ENCODE results near the gene CD70. TPM values are rescaled to one million over a fixed set of nuclear protein-coding genes. Genes with fewer than 3 reads are reported as not detected.

Gene CD70
- total RNA-seq, 4 donors from 2014 or later, result 2.2 TPM; not detected in 3

GRCh38 chr19:6579450-6580178, 11.3 kb downstream of the CD70 start:
- no peak for ATAC-seq
- no peak overlapping the region for H3K4me3 ChIP-seq
- no peak overlapping the region for H3K27ac ChIP-seq
- H3K4me1 ChIP-seq, result no peaks in the 10 kb centered on the region
- TF ChIP-seq EP300 (IDR thresholded peaks at IDR 0.05) (no peak), POLR2A (IDR thresholded peaks at IDR 0.05) (no peak), POLR2AphosphoS5 (IDR thresholded peaks at IDR 0.05) (no peak), CTCF (IDR thresholded peaks at IDR 0.05) (no peak)
- peaks cover 19% of the 10 kb centered on the region for H3K27me3 ChIP-seq
- WGBS, 2 donors (ENCODE audit: low coverage in 1 of 2), result 76 to 86% methylated on average over 2 to 5 of the region's 7 CpGs
- H3K9me3 ChIP-seq, result no peaks in the 10 kb centered on the region
- H3K36me3 ChIP-seq, result no peaks in the 10 kb centered on the region

GRCh38 chr19:6577476-6578125, 13.3 kb downstream of the CD70 start:
- H3K9me3 ChIP-seq, result no peaks in the 10 kb centered on the region
- WGBS, 2 donors (ENCODE audit: low coverage in 1 of 2), result 67 to 84% methylated on average over 4 to 5 of the region's 5 CpGs
- no peaks in the 10 kb centered on the region for H3K36me3 ChIP-seq
- no peak overlapping the region for H3K27ac ChIP-seq
- H3K27me3 ChIP-seq, result peaks cover 12% of the 10 kb centered on the region
- TF ChIP-seq CTCF (IDR thresholded peaks at IDR 0.05) (no peak), EP300 (IDR thresholded peaks at IDR 0.05) (no peak), POLR2A (IDR thresholded peaks at IDR 0.05) (no peak), POLR2AphosphoS5 (IDR thresholded peaks at IDR 0.05) (no peak)
- peak; percentile 50 for ATAC-seq
- no peak overlapping the region for H3K4me3 ChIP-seq
- no peaks in the 10 kb centered on the region for H3K4me1 ChIP-seq

- no peak overlapping the region for H3K4me3 ChIP-seq
- no peak for TF ChIP-seq EP300 (IDR thresholded peaks at IDR 0.05)
- no peak for TF ChIP-seq POLR2A (IDR thresholded peaks at IDR 0.05)
- no peak for TF ChIP-seq CTCF (IDR thresholded peaks at IDR 0.05)
- TF ChIP-seq POLR2AphosphoS5 (IDR thresholded peaks at IDR 0.05), result no peak
- H3K27me3 ChIP-seq, result peaks cover 17% of the 10 kb centered on the region
- H3K4me1 ChIP-seq, result no peaks in the 10 kb centered on the region
- H3K36me3 ChIP-seq, result no peaks in the 10 kb centered on the region
- no peak for ATAC-seq
- H3K27ac ChIP-seq, result no peak overlapping the region
- H3K9me3 ChIP-seq, result peaks cover 0 to 5% (median 0%) of the 10 kb centered on the region in 3 donors
- 62 to 63% methylated on average over 1 to 4 of the region's 5 CpGs for WGBS, 2 donors (ENCODE audit: low coverage in 1 of 2)
Measured at GRCh38 chr19:6576869-6577475, 14.0 kb downstream of the CD70 start.

GRCh38 chr19:6573350-6573749, 17.6 kb downstream of the CD70 start:
- H3K9me3 ChIP-seq, result peaks cover 0 to 19% (median 0%) of the 10 kb centered on the region in 3 donors
- no peak overlapping the region for H3K27ac ChIP-seq
- H3K4me1 ChIP-seq, result no peaks in the 10 kb centered on the region
- no peak for ATAC-seq
- TF ChIP-seq CTCF (IDR thresholded peaks at IDR 0.05), result no peak
- no peak for TF ChIP-seq POLR2A (IDR thresholded peaks at IDR 0.05)
- TF ChIP-seq POLR2AphosphoS5 (IDR thresholded peaks at IDR 0.05), result no peak
- no peak for TF ChIP-seq EP300 (IDR thresholded peaks at IDR 0.05)
- 40% methylated on average over 1 of the region's 1 CpG; no CpG with 5 or more reads in 1 of the 2 donors for WGBS, 2 donors (ENCODE audit: low coverage in 1 of 2)
- H3K27me3 ChIP-seq, result peaks cover 31% of the 10 kb centered on the region
- H3K4me3 ChIP-seq, result no peak overlapping the region
- H3K36me3 ChIP-seq, result no peaks in the 10 kb centered on the region
